Neural progenitor cell (in vitro differentiated cells): Measurements from ENCODE around the gene MRPS10. TPM values are rescaled to one million over a fixed set of nuclear protein-coding genes. Genes with fewer than 3 reads are reported as not detected.
"Not testable (repeated sequence)": the region's sequence is repeated elsewhere in the genome, so short reads cannot be mapped to it uniquely, and the experiment has no call there.

Experiments
- DNase-seq: peaks from one replicate; pipeline ENCODE4 v3.0.0-alpha.2; 2016; ENCODE audit warnings: low spot score
- H2AFZ ChIP-seq: fragments of 200-600 bp; sonication (generic); replicated peaks from 2 replicates; pipeline ENCODE4 v1.6.1; 2016; ENCODE audit warnings: antibody characterized with exemption
- H3F3A ChIP-seq: fragments of 200-600 bp; sonication (generic); 2 replicates; pipeline ENCODE4 v1.6.1; 2016; ENCODE audit warnings: antibody characterized with exemption, low read depth
- H3K27ac ChIP-seq: fragments of 200-600 bp; sonication (generic); 2 replicates; pipeline ENCODE4 v1.5.1; 2016; ENCODE audit warnings: mild to moderate bottlenecking
- H3K27me3 ChIP-seq: fragments of 200-600 bp; sonication (generic); 2 replicates; pipeline ENCODE4 v1.6.1; 2016; ENCODE audit warnings: mild to moderate bottlenecking, moderate library complexity
- H3K36me3 ChIP-seq: fragments of 200-600 bp; sonication (generic); 2 replicates; pipeline ENCODE4 v1.5.1; 2016
- H3K4me1 ChIP-seq: fragments of 200-600 bp; sonication (generic); 2 replicates; pipeline ENCODE4 v1.6.1; 2016; ENCODE audit warnings: mixed run types
- H3K4me2 ChIP-seq: fragments of 200-600 bp; sonication (generic); 2 replicates; pipeline ENCODE4 v1.6.1; 2016
- H3K4me3 ChIP-seq: fragments of 200-600 bp; sonication (generic); 2 replicates; pipeline ENCODE4 v1.5.1; 2016
- H3K79me2 ChIP-seq: fragments of 200-600 bp; sonication (generic); 2 replicates; pipeline ENCODE4 v1.6.1; 2016; ENCODE audit warnings: low read depth
- H3K9ac ChIP-seq: fragments of 200-600 bp; sonication (generic); 2 replicates; pipeline ENCODE4 v1.6.1; 2016
- H3K9me3 ChIP-seq: fragments of 200-600 bp; sonication (generic); 2 replicates; pipeline ENCODE4 v1.5.1; 2016; ENCODE audit warnings: low read depth
- H4K20me1 ChIP-seq: fragments of 200-600 bp; sonication (generic); 2 replicates; pipeline ENCODE4 v1.6.1; 2016; ENCODE audit warnings: low read depth
- H3K27ac Mint-ChIP-seq: 3 replicates; pipeline ENCODE4 v1.8.0; 2021; ENCODE audit warnings: mixed read lengths
- H3K27me3 Mint-ChIP-seq: 2 replicates; pipeline ENCODE4 v1.8.0; 2022; ENCODE audit warnings: low read depth, mild to moderate bottlenecking, inconsistent platforms, moderate library complexity, mixed read lengths; ENCODE audit not compliant: insufficient read depth
- H3K36me3 Mint-ChIP-seq: 3 replicates; pipeline ENCODE4 v1.8.0; 2021; ENCODE audit warnings: mixed read lengths
- H3K4me1 Mint-ChIP-seq: 3 replicates; pipeline ENCODE4 v1.8.0; 2021; ENCODE audit warnings: mixed read lengths
- H3K4me3 Mint-ChIP-seq: 3 replicates; pipeline ENCODE4 v1.8.0; 2021; ENCODE audit warnings: mild to moderate bottlenecking, moderate library complexity, mixed read lengths
- H3K9me3 Mint-ChIP-seq: 3 replicates; pipeline ENCODE4 v1.8.0; 2020; ENCODE audit warnings: mixed read lengths
- CTCF ChIP-seq: fragments of 200-600 bp; sonication (generic); IDR thresholded peaks from 2 replicates; pipeline ENCODE4 v1.5.1; 2017; ENCODE audit warnings: antibody characterized with exemption, mild to moderate bottlenecking
- EZH2 ChIP-seq: fragments of 200-600 bp; sonication (generic); IDR thresholded peaks from 2 replicates; pipeline ENCODE4 v1.6.1; 2017; ENCODE audit warnings: antibody characterized with exemption, mild to moderate bottlenecking, moderate library complexity
- EZH2phosphoT487 ChIP-seq: fragments of 200-600 bp; sonication (generic); IDR thresholded peaks from 2 replicates; pipeline ENCODE4 v1.6.1; 2017; ENCODE audit warnings: antibody characterized with exemption
- total RNA-seq: library from RNA; depleted of rRNA; stranded (reverse); fragments of >200 nt; gene quantifications from 2 replicates; pipeline ENCODE4 v1.2.3, GENCODE V29; 2015; ENCODE audit warnings: low replicate concordance

Gene MRPS10
- total RNA-seq, 1 donor from 2014 or later = 68.0 TPM

GRCh38 chr6:42195415-42195814, 22.2 kb downstream of the MRPS10 start:
- Histone ChIP-seq H3F3A (no peaks in the 10 kb centered on the region), H4K20me1 (no peaks in the 10 kb centered on the region), H2AFZ (no peak overlapping the region), H3K4me1 (peaks cover 19% of the 10 kb centered on the region), H3K4me2 (no peak overlapping the region), H3K27ac (no peak overlapping the region), H3K9me3 (no peaks in the 10 kb centered on the region), H3K4me3 (no peak overlapping the region), H3K79me2 (no peaks in the 10 kb centered on the region), H3K9ac (no peak overlapping the region), H3K27me3 (no peaks in the 10 kb centered on the region), H3K36me3 (no peaks in the 10 kb centered on the region)
- Mint-ChIP-seq H3K36me3 (peaks cover 3% of the 10 kb centered on the region), H3K27ac (no peak overlapping the region), H3K4me3 (no peak overlapping the region), H3K27me3 (peaks cover 2% of the 10 kb centered on the region), H3K4me1 (peaks cover 14% of the 10 kb centered on the region), H3K9me3 (no peaks in the 10 kb centered on the region)
- no peak for TF ChIP-seq CTCF
- TF ChIP-seq EZH2 = no peak
- TF ChIP-seq EZH2phosphoT487 = no peak
- no peak for DNase-seq

- Histone ChIP-seq H3K36me3 (no peaks in the 10 kb centered on the region), H3K27me3 (no peaks in the 10 kb centered on the region), H3K9ac (no peak overlapping the region), H3K4me1 (peaks cover 19% of the 10 kb centered on the region), H3K27ac (no peak overlapping the region), H2AFZ (no peak overlapping the region), H3F3A (no peaks in the 10 kb centered on the region), H3K4me3 (no peak overlapping the region), H3K9me3 (no peaks in the 10 kb centered on the region), H3K79me2 (no peaks in the 10 kb centered on the region), H4K20me1 (no peaks in the 10 kb centered on the region), H3K4me2 (peak overlapping the region; percentile 24)
- DNase-seq = no peak
- no peak overlapping the region for H3K27ac Mint-ChIP-seq
- peaks cover 14% of the 10 kb centered on the region for H3K4me1 Mint-ChIP-seq
- no peak overlapping the region for H3K4me3 Mint-ChIP-seq
- no peaks in the 10 kb centered on the region for H3K36me3 Mint-ChIP-seq
- H3K9me3 Mint-ChIP-seq = no peaks in the 10 kb centered on the region
- H3K27me3 Mint-ChIP-seq = peaks cover 2% of the 10 kb centered on the region
- TF ChIP-seq EZH2phosphoT487 = no peak
- no peak for TF ChIP-seq EZH2
- TF ChIP-seq CTCF = no peak
Measured at GRCh38 chr6:42194056-42194455, 23.6 kb downstream of the MRPS10 start.

GRCh38 chr6:42193491-42193894, 24.2 kb downstream of the MRPS10 start:
- Mint-ChIP-seq H3K4me3 (no peak overlapping the region), H3K4me1 (peaks cover 14% of the 10 kb centered on the region), H3K27ac (no peak overlapping the region), H3K36me3 (no peaks in the 10 kb centered on the region), H3K27me3 (peaks cover 2% of the 10 kb centered on the region), H3K9me3 (no peaks in the 10 kb centered on the region)
- Histone ChIP-seq H3K27ac (no peak overlapping the region), H3K36me3 (no peaks in the 10 kb centered on the region), H3F3A (no peaks in the 10 kb centered on the region), H2AFZ (no peak overlapping the region), H3K9me3 (no peaks in the 10 kb centered on the region), H4K20me1 (no peaks in the 10 kb centered on the region), H3K4me1 (peaks cover 19% of the 10 kb centered on the region), H3K27me3 (no peaks in the 10 kb centered on the region), H3K79me2 (no peaks in the 10 kb centered on the region), H3K4me2 (peak overlapping the region; percentile 24), H3K4me3 (no peak overlapping the region), H3K9ac (no peak overlapping the region)
- peak; percentile 15 for DNase-seq
- TF ChIP-seq EZH2 = no peak
- TF ChIP-seq CTCF = no peak
- no peak for TF ChIP-seq EZH2phosphoT487

GRCh38 chr6:42192385-42192784, 25.3 kb downstream of the MRPS10 start:
- H2AFZ ChIP-seq, H3K27ac Mint-ChIP-seq, H3K9me3 Mint-ChIP-seq, H3K79me2 ChIP-seq, H3K4me3 ChIP-seq, H3K27me3 ChIP-seq, H3K36me3 Mint-ChIP-seq, H3K27me3 Mint-ChIP-seq, H3K4me2 ChIP-seq, H3K36me3 ChIP-seq, H3K9me3 ChIP-seq, H3F3A ChIP-seq, H3K9ac ChIP-seq, H3K4me3 Mint-ChIP-seq, H4K20me1 ChIP-seq, H3K27ac ChIP-seq, DNase-seq: not testable (repeated sequence)
- H3K4me1 Mint-ChIP-seq = peaks cover 14% of the 10 kb centered on the region
- H3K4me1 ChIP-seq = peaks cover 19% of the 10 kb centered on the region
